Measurements from ENCODE around the gene PSD4.

Gene PSD4

GRCh38 chr2:113144259-113144658 is 29.5 kb upstream of the PSD4 start:
- DNase-seq: no peak

GRCh38 chr2:113148606-113149552 is 24.9 kb upstream of the PSD4 start:
- no peak for DNase-seq

GRCh38 chr2:113149553-113150257 is 24.1 kb upstream of the PSD4 start:
- DNase-seq: no peak

GRCh38 chr2:113150258-113150601 is 23.5 kb upstream of the PSD4 start:
- DNase-seq: no peak

- peak; percentile 26 for DNase-seq
Measured at GRCh38 chr2:113155331-113155730, 18.4 kb upstream of the PSD4 start.

- peak; percentile 56 for DNase-seq
Measured at GRCh38 chr2:113156278-113157117, 17.3 kb upstream of the PSD4 start.

- peak; percentile 82 for DNase-seq
Measured at GRCh38 chr2:113157118-113157896, 16.5 kb upstream of the PSD4 start.

- peak; percentile 60 for DNase-seq
Measured at GRCh38 chr2:113157897-113158753, 15.6 kb upstream of the PSD4 start.

GRCh38 chr2:113158884-113159553 is 14.8 kb upstream of the PSD4 start:
- peak; percentile 45 for DNase-seq

- no peak for DNase-seq
Measured at GRCh38 chr2:113160248-113160647, 13.5 kb upstream of the PSD4 start.

GRCh38 chr2:113160962-113161361 is 12.8 kb upstream of the PSD4 start:
- DNase-seq: peak; percentile 42

- DNase-seq: peak; percentile 13
Measured at GRCh38 chr2:113162173-113162572, 11.6 kb upstream of the PSD4 start.

GRCh38 chr2:113162869-113163268 is 10.9 kb upstream of the PSD4 start:
- no peak for DNase-seq

- peak; percentile 35 for DNase-seq
Measured at GRCh38 chr2:113164215-113164929, 9.4 kb upstream of the PSD4 start.

- DNase-seq: no peak
Measured at GRCh38 chr2:113164930-113165585, 8.7 kb upstream of the PSD4 start.

- DNase-seq: no peak
Measured at GRCh38 chr2:113166187-113166645, 7.6 kb upstream of the PSD4 start.

GRCh38 chr2:113167115-113167932 is 6.4 kb upstream of the PSD4 start:
- peak; percentile 79 for DNase-seq

GRCh38 chr2:113167962-113168340 is 5.8 kb upstream of the PSD4 start:
- DNase-seq: no peak
